GM19397 (cell line): ENCODE measurements around the gene ACOT11.
"Not testable (repeated sequence)": the region's sequence is repeated elsewhere in the genome, so short reads cannot be mapped to it uniquely, and the experiment has no call there.

Experiments
- ATAC-seq: cut with Tn5 transposase; IDR thresholded peaks from one replicate; pipeline ENCODE4 v1.9.1; 2021; ENCODE audit warnings: mild to moderate bottlenecking, moderate library complexity; ENCODE audit not compliant: unreplicated experiment

The ACOT11 gene

GRCh38 chr1:54536656-54537055 lies 11.4 kb upstream of the ACOT11 start:
- ATAC-seq: not testable (repeated sequence)

- ATAC-seq: no peak
These were observed 10.4 kb upstream of the ACOT11 start for GRCh38 chr1:54537611-54538010.

- ATAC-seq: no peak
These were observed 9.5 kb upstream of the ACOT11 start for GRCh38 chr1:54538538-54538937.

- ATAC-seq: no peak
These were observed 7.3 kb upstream of the ACOT11 start for GRCh38 chr1:54540582-54541295.

- ATAC-seq: peak; percentile 55
These were observed 5.7 kb upstream of the ACOT11 start for GRCh38 chr1:54542120-54542961.

GRCh38 chr1:54542962-54543539 lies 5.0 kb upstream of the ACOT11 start:
- no peak for ATAC-seq

- ATAC-seq: no peak
These were observed 4.1 kb upstream of the ACOT11 start for GRCh38 chr1:54543729-54544496.

- no peak for ATAC-seq
These were observed 2.0 kb upstream of the ACOT11 start for GRCh38 chr1:54545916-54546635.

GRCh38 chr1:54546651-54547401 lies 1.2 kb upstream of the ACOT11 start:
- no peak for ATAC-seq

- no peak for ATAC-seq
These were observed 489 bp downstream of the ACOT11 start for GRCh38 chr1:54548389-54549044.

GRCh38 chr1:54549181-54549924 lies 1.3 kb downstream of the ACOT11 start:
- ATAC-seq: no peak

- no peak for ATAC-seq
These were observed 3.9 kb downstream of the ACOT11 start for GRCh38 chr1:54551891-54552290.

GRCh38 chr1:54553602-54554313 lies 5.7 kb downstream of the ACOT11 start:
- ATAC-seq: no peak

GRCh38 chr1:54556110-54556509 lies 8.1 kb downstream of the ACOT11 start:
- ATAC-seq: no peak

- ATAC-seq: no peak
These were observed 9.8 kb downstream of the ACOT11 start for GRCh38 chr1:54557671-54558355.

- no peak for ATAC-seq
These were observed 10.5 kb downstream of the ACOT11 start for GRCh38 chr1:54558434-54559030.

- ATAC-seq: no peak
These were observed 11.1 kb downstream of the ACOT11 start for GRCh38 chr1:54559111-54559548.
